Measurements from ENCODE around the gene CTNNA2.

- TF ChIP-seq POLR2A (IDR thresholded peaks at IDR 0.05; ENCODE audit: low read length) = no peak
- no peak for TF ChIP-seq CTCF (IDR thresholded peaks at IDR 0.05)
These were observed 51.2 kb downstream of the CTNNA2 start for GRCh38 chr2:79564065-79564464.

Data from A549 (cell line).